IPS-18c (cell line): ENCODE measurements around the gene C6orf89.

Source experiments
- H3K4me3 ChIP-seq: 2 replicates; pipeline ENCODE4 v1.7.0; 2013; ENCODE audit warnings: low read depth, mild to moderate bottlenecking, low read length, moderate library complexity; ENCODE audit not compliant: insufficient read depth
- H3K9me3 ChIP-seq: one replicate; pipeline ENCODE4 v1.6.1; 2013; ENCODE audit warnings: mild to moderate bottlenecking, low read length, moderate library complexity; ENCODE audit not compliant: control insufficient read depth, insufficient read depth

Gene C6orf89

DNA sequence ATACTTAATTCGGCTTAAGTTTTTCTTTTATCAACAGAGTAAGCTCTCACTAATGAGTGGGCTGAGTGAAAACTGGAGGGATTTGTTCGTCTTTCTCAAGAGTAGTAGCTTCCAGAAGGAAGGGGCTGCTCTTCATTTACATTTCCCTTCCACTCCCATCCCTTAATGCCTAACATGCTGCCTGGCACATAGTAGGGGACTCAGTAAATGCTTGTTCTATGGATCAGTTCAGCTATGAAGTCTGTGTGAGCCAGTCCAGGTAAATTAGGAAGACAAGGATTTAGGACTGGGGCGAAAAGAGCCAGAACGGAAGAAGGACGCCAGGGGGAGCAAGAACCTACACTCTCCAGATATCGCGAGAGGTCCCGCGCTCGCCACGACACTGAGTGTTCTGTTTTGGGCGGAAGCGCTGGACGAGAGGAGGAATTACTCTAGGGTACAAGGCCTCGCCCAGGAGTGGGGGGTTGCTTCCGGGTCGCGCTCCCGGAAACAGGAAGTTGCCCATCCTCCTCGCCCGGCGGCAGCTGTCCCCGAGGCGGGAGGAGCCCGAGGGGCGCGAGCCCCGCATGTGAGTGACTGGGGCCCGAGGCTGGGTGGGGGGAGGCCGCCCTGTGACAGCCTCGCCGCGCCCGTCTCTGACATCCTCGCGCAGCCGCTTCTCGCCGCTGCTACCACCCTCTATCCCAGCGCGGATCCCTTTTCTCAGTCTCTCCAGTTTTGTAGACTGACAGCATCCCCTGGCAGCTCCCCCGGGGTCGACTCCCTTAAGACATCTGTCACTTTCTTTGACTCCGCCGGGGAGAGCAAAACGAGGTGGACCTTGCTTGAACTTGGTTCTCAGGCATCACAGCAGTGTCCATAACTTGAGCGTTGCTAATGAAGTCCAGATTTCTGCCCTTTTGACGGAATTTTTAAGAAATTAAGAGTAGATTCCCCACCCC is at the start of gene C6orf89:
Gene C6orf89, plus strand, starts transcription at position 492 of the 941 bp plus-strand sequence. CDS start 13,493 bp downstream, outside the sequence.
- Histone ChIP-seq H3K9me3 (peaks cover 2% of the 10 kb centered on the region), H3K4me3 (peak within 1 kb of the TSS; percentile 77)

GRCh38 chr6:36836111-36837021 is 49.4 kb upstream of the C6orf89 start:
- peaks cover 4% of the 10 kb centered on the region for H3K9me3 ChIP-seq
- no peak overlapping the region for H3K4me3 ChIP-seq

DNA sequence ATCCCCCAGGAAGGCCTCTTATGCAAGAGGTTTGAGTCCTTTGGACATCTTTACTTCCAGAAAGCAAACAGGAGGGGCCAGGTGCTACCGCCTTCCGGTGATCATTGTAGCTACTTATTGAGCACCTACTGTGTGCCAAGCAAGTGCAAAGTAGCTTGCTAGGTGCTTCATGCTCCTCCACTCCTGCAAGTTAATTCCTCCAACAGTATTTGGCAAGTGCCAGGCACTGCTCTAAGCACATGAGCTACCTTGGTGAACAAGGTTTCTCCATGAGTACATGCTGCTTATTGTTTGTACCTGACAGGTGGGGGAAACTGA is 48.8 kb upstream of the C6orf89 start:
- Histone ChIP-seq H3K9me3 (peaks cover 4% of the 10 kb centered on the region), H3K4me3 (no peak overlapping the region)

DNA sequence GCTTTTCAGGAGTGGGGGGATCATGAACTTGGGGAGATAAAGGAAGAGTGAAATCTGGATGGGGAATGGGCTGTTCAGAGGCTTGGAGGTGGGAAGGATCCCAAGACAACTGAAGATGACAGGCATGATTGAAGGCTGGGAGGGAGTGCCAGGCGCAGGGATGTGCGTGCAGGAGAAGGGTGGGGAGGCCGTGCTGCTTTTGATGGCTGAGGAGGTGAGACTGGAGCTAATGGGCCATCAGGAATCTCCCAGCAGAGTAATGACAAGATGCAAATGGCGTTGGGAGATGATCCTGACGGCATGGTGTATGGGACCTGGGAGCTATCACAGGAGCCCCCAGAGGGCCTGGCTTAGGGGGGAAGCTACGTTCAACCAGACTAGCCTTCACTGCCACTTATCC is 48.1 kb upstream of the C6orf89 start:
- Histone ChIP-seq H3K9me3 (peaks cover 4% of the 10 kb centered on the region), H3K4me3 (no peak overlapping the region)

DNA sequence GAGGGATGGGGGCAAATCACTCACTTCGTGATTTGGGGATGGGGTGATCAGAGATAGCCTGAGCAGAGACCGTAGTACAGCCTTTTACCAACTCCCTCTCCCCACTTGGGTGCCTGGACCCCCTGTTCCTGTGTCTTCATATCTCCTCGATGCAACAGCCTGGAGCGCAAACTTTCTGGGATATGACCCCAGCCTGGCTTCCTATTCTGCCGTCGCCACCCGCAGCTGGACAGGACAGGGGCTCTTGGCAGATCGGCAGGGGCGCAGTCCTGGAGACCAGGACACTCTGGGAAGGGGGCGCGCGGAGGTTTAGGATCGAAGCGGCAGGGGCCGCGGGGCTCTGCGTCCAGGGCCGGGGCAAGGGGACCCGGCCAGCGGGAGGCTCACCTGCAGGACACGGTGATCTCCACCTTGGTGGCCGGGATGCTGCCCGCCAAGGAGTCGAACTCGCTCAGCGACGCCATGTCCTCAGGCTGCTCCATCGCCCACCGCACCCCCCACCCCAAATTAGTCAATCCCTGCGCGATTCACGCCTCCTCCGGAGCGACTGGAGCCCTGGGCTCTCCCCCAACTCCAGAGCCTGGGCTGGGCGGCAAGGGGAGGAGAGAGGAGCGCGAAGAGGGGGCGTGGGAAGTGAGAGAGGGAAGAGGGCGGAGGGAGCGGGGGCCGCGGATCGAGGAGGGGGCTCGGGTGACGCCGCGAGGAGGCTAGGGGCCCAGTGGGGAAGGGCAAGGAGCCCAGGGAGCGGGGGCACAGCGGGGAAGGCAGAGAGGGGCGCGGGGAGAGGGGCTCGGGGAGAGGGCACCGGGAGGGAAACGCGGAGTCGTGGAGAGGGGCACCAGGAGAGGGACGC is 46.6 kb upstream of the C6orf89 start, which contains the start of gene CPNE5:
Gene CPNE5, minus strand, starts transcription at position 549 of the 853 bp plus-strand sequence. Its CDS starts 67 bp downstream, at position 482.
- peak within 1 kb of the TSS; percentile 62 for H3K4me3 ChIP-seq
- peaks cover 4% of the 10 kb centered on the region for H3K9me3 ChIP-seq

GRCh38 chr6:36839749-36840431 is 45.9 kb upstream of the C6orf89 start:
- peaks cover 4% of the 10 kb centered on the region for H3K9me3 ChIP-seq
- peak overlapping the region; percentile 62 for H3K4me3 ChIP-seq

- Histone ChIP-seq H3K4me3 (peak overlapping the region; percentile 62), H3K9me3 (peaks cover 4% of the 10 kb centered on the region)
Observed at GRCh38 chr6:36840432-36841403, 45.0 kb upstream of the C6orf89 start.

- Histone ChIP-seq H3K9me3 (peaks cover 4% of the 10 kb centered on the region), H3K4me3 (no peak overlapping the region)
Observed at GRCh38 chr6:36841756-36842155, 44.0 kb upstream of the C6orf89 start.

DNA sequence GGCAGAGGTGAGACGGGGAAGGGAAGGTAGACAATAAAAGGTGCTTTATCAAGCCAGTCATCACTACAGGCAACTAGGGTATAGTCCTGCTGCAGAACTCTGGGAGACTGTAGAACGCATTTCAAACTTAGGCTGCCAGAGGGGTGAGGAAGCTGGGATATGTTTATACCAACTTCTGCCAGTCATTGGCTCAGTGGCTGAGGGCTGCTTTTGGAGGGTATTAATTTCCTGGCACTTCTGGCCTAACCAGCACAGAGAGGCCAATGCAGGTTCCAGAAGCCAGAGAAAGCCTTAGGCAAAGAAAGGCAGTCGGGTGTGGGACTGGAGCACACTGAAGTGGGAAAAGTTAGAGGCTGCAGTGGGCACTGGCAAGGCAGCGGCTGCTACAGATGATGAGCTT is 42.6 kb upstream of the C6orf89 start:
- Histone ChIP-seq H3K9me3 (peaks cover 2% of the 10 kb centered on the region), H3K4me3 (no peak overlapping the region)

GRCh38 chr6:36844232-36845170 is 41.3 kb upstream of the C6orf89 start:
- Histone ChIP-seq H3K4me3 (no peak overlapping the region), H3K9me3 (peaks cover 2% of the 10 kb centered on the region)

GRCh38 chr6:36845233-36845632 is 40.5 kb upstream of the C6orf89 start:
- peaks cover 2% of the 10 kb centered on the region for H3K9me3 ChIP-seq
- H3K4me3 ChIP-seq = no peak overlapping the region

GRCh38 chr6:36847152-36847551 is 38.6 kb upstream of the C6orf89 start:
- Histone ChIP-seq H3K9me3 (no peaks in the 10 kb centered on the region), H3K4me3 (no peak overlapping the region)

DNA sequence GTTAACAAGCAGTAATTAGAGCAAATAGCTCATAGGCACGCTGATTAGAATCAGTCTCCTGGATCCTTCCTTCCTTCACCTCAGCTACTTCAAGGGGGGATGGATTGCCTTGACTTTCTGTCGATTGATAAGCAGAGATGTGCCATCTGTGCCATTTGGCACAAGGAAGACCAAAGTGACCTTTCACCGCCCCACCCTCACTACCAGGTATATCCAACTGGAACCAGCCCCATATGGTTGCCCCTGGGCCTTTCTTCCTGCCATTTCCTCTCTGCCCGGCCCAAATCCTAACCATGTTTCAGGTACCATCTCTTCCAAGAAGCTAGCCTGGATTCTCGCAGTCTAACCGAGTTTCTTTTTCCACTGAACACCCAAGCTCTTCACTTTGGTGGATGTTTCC is 37.8 kb upstream of the C6orf89 start:
- no peak overlapping the region for H3K4me3 ChIP-seq
- no peaks in the 10 kb centered on the region for H3K9me3 ChIP-seq

GRCh38 chr6:36848658-36849441 is 36.9 kb upstream of the C6orf89 start:
- Histone ChIP-seq H3K4me3 (no peak overlapping the region), H3K9me3 (no peaks in the 10 kb centered on the region)
